Muscle of leg (tissue), 11 donors: Measurements from ENCODE around the gene NINL. TPM values are rescaled to one million over a fixed set of nuclear protein-coding genes. Genes with fewer than 3 reads are reported as not detected.

Experiments used
- DNase-seq: peaks from one replicate; pipeline ENCODE4 v3.0.0; 2013
- H3K27ac ChIP-seq: one replicate; pipeline ENCODE4 v1.5.1; 2013; ENCODE audit warnings: mild to moderate bottlenecking, low read length, control low read depth
- H3K27me3 ChIP-seq: one replicate; pipeline ENCODE4 v1.6.1; 2013; ENCODE audit warnings: low read length; ENCODE audit not compliant: control insufficient read depth, insufficient read depth
- H3K36me3 ChIP-seq: one replicate; pipeline ENCODE4 v1.6.1; 2013; ENCODE audit warnings: low read length; ENCODE audit not compliant: control insufficient read depth, insufficient read depth
- H3K4me1 ChIP-seq: one replicate; pipeline ENCODE4 v1.6.1; 2013; ENCODE audit warnings: low read length; ENCODE audit not compliant: control insufficient read depth, insufficient read depth
- H3K4me3 ChIP-seq: one replicate; pipeline ENCODE4 v1.5.1; 2013; ENCODE audit warnings: low read length, control low read depth
- H3K9me3 ChIP-seq: replicated peaks from 2 replicates; pipeline ENCODE4 v1.6.1; 2013; ENCODE audit warnings: low read depth, low read length; ENCODE audit not compliant: control insufficient read depth
- WGBS: methylation state at CpG from one replicate; pipeline ENCODE4 v1.1.5; 2013; ENCODE audit warnings: missing lambda C conversion rate; ENCODE audit not compliant: insufficient coverage; 5-methylcytosine and 5-hydroxymethylcytosine counted together
- polyA plus RNA-seq, 8 donors: library from polyadenylated mRNA; unstranded; fragments of 120-200 nt; gene quantifications; one replicate each; pipeline versions ENCODE4 v1.2.1 to v1.2.3, GENCODE V29; 2013; ENCODE audit warnings: inconsistent platforms in 1 of 8, low replicate concordance in 1 of 8; ENCODE audit not compliant: insufficient read length in 8 of 8, insufficient read depth in 1 of 8
- total RNA-seq: library from RNA; stranded (reverse); fragments of 120-200 nt; gene quantifications from one replicate; pipeline ENCODE4 v1.2.4, GENCODE V29; 2013

The NINL gene
- total and polyA plus RNA-seq, 9 donors, result 10.5 to 21.1 (median 15.1) TPM

DNA sequence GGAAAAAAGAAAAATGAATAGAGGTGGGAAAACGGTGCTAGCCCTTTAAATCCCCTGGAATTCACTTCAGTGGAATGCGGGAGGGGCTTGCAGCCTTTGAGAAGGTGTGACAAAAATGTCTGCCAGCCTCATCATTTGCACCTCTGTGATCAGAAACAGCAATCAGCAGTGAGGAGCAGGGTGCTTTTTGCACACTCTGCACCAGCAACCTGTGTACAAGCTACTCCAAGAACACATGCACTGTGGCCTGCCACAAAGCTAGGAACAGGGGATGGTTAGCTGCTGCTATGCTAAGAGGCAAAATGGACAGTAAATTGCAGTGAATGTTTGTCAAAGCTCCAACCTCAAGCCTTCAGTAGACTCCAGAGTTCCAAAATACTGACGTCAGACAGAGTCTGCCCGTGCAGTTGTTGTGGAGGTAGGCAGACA is 148.2 kb downstream of the NINL start:
- peak; percentile 24 for DNase-seq
- no peak overlapping the region for H3K4me3 ChIP-seq
- H3K9me3 ChIP-seq, result no peaks in the 10 kb centered on the region
- H3K4me1 ChIP-seq, result no peaks in the 10 kb centered on the region
- no peaks in the 10 kb centered on the region for H3K27me3 ChIP-seq
- H3K27ac ChIP-seq, result no peak overlapping the region
- WGBS, result 0% methylated on average over 1 of the region's 4 CpGs
- H3K36me3 ChIP-seq, result peaks cover 12% of the 10 kb centered on the region

DNA sequence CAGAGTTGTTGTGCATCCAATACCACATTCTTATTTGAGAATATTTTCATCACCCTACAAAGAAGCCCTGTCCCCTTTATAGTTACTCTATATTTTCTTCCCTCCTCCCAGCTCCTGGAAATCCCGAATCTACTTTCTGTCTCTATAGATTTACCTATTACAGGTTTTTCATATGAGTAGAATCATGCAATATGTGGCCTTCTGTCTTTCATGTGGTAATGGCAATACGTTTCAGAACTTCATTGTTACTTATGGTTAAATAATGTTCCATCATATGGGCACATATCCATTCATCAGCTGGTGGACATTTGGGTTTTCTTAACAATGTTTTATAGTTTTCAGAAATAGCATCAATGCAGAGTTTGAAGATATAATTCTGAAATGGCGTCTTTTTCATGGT is 160.8 kb downstream of the NINL start:
- Histone ChIP-seq H3K36me3 (peaks cover 2% of the 10 kb centered on the region), H3K9me3 (no peaks in the 10 kb centered on the region), H3K27me3 (no peaks in the 10 kb centered on the region), H3K4me1 (no peaks in the 10 kb centered on the region), H3K4me3 (no peak overlapping the region), H3K27ac (no peak overlapping the region)
- WGBS, result no CpG with 5 or more reads among the region's 3 CpGs
- DNase-seq, result no peak

DNA sequence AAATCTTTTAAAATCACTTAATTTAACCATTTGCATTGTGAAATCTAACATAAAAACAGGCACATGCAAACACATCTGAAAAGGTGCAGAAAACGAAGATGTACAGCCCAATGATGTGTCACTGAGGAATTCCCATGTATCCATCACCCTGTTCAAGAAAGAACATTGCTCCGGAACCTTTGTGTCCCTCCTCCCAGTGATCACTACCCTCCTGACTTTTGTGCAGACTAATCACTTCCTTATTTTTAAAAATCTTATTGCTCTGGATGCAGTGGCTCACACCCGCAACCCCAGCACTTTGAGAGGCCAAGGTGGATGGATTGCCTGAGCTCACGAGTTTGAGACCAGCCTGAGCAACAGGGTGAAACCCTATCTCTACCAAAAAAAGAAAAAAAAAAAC is 163.3 kb downstream of the NINL start:
- Histone ChIP-seq H3K36me3 (peaks cover 14% of the 10 kb centered on the region), H3K4me3 (no peak overlapping the region), H3K27ac (no peak overlapping the region), H3K4me1 (no peaks in the 10 kb centered on the region), H3K9me3 (no peaks in the 10 kb centered on the region), H3K27me3 (no peaks in the 10 kb centered on the region)
- WGBS, result 86% methylated on average over 1 of the region's 4 CpGs
- DNase-seq, result no peak

DNA sequence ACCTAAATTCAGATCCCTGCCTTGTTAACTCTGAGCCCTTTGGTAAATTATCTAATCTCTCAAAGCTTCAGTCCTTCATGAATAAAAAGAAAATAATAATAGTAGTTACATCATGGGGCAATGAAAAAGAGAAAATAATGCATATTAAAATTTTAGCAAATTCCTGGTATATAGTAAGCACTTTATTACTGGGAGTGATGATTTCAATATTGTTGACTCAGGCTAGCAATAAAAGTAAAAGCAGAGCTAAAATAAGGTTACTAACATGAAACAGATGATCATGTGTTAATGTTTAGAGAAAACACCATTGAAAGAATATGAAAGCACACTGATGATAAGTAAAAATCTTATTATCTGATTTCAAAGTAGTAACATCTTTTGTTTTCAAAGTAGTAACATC is 164.2 kb downstream of the NINL start:
- H3K9me3 ChIP-seq, result no peaks in the 10 kb centered on the region
- no peak for DNase-seq
- no peaks in the 10 kb centered on the region for H3K27me3 ChIP-seq
- peaks cover 14% of the 10 kb centered on the region for H3K36me3 ChIP-seq
- no peak overlapping the region for H3K4me3 ChIP-seq
- H3K27ac ChIP-seq, result no peak overlapping the region
- H3K4me1 ChIP-seq, result no peaks in the 10 kb centered on the region

DNA sequence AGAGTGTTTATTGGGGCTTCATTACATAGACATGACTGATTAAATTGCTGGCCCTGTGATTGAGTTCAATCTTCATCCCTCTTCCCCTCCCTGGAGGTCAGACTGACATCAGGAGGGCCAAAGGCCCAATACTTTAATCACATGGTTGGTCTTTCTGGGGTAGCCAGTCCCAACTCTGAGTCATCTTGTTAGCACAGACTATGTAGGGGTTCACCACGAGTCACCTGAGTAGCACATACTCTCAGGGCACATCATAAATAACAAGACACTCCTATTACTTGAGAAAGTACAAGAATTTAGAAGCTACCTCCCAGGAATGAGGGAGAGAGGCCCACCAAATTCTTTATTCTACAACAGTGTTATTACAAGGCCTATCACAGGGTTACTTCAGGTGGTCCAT is 166.6 kb downstream of the NINL start:
- Histone ChIP-seq H3K4me3 (no peak overlapping the region), H3K27me3 (no peaks in the 10 kb centered on the region), H3K4me1 (no peaks in the 10 kb centered on the region), H3K27ac (no peak overlapping the region), H3K36me3 (peaks cover 14% of the 10 kb centered on the region), H3K9me3 (no peaks in the 10 kb centered on the region)
- WGBS, result no CpG with 5 or more reads among the region's 1 CpG
- DNase-seq, result no peak

DNA sequence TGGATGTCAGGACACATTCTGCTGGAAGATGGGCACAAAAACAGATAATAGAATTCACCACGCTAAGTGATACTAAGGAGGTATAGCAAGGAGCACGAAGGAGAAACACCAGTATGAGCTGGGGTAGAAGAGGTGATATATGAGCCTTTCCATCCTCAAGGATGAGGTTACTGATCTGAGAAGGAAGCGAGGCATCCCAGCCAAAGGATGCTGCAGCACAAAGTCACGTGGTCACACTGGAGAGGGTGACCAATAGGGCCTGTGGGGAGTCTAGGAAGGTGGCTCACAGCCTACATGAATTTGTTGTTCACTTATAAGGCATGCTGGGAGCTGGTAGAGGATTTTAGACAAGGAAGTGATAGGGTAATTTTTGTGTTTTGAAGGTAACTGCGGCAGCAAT is 176.4 kb downstream of the NINL start:
- Histone ChIP-seq H3K4me3 (no peak overlapping the region), H3K27me3 (no peaks in the 10 kb centered on the region), H3K4me1 (peaks cover 8% of the 10 kb centered on the region), H3K36me3 (no peaks in the 10 kb centered on the region), H3K9me3 (peaks cover 2% of the 10 kb centered on the region), H3K27ac (no peak overlapping the region)
- 88% methylated on average over 5 of the region's 5 CpGs for WGBS
- no peak for DNase-seq

DNA sequence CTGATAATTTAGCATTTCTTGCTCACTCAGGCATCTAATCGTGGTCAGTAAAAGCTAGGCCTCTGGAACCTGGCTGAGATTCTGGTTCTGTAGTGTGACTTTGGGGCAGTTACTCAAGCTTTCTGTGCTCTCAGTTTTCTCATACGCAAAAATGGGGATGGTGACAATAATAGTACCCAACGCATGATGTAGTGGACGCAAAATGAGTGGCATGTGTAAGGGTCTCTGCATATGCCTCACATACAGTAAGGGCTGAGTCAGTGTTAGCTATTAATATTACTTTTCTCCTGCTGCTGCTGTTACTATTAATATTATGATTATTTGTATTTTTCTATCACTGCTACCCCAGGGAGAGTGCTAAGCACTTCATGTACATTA is 177.2 kb downstream of the NINL start:
- Histone ChIP-seq H3K4me1 (peaks cover 8% of the 10 kb centered on the region), H3K4me3 (peak overlapping the region; percentile 86), H3K9me3 (peaks cover 7% of the 10 kb centered on the region), H3K27me3 (no peaks in the 10 kb centered on the region), H3K36me3 (no peaks in the 10 kb centered on the region), H3K27ac (no peak overlapping the region)
- DNase-seq, result no peak
- 0% methylated on average over 1 of the region's 4 CpGs for WGBS

DNA sequence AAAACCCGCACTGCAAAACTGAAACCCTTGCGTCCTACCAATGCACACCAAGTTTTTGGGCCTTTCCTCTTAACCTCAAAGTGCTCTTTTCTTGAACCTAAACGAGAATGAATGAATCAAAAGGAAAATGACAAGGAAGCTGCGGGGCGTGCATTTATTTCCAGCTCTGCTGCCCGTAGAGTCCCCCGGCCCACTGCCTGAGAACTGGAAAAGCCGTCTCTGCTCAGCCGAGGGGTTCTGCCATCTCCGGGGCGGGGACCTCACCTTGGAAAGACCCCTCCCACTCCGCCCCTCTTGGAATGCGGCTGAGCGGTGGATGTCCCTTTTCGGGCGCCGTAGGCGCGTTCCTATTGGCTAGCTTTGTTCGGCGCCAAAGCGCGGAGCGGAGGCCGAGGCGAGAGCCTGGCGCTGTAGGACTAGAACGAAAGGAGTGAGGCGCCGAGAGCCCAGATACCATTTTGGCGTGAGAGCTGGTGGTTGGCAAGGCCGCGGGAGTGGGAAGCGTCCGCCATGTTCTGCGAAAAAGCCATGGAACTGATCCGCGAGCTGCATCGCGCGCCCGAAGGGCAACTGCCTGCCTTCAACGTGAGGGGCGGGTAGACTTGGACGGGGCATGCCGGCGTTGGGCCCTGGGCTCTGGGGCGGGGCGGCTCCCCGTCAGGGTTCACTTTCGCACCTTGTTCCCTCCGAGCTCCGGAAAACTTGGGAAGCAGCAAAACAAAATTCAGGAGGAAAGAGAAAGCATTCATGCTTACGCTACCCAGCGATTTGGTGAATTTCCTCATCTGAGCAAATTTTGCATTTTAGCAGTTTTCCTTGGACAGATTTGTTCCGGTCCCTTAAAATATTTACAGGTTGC is 177.8 kb downstream of the NINL start, which contains the start of gene GINS1:
GINS1 (plus strand) TSS at position 363 of the 859 bp plus-strand sequence; CDS start at position 511, 148 bp downstream.
- H3K4me1 ChIP-seq, result peaks cover 8% of the 10 kb centered on the region
- 1% methylated on average over 55 of the region's 56 CpGs for WGBS
- peak; percentile 92 for DNase-seq
- no peaks in the 10 kb centered on the region for H3K27me3 ChIP-seq
- H3K27ac ChIP-seq, result peak within 1 kb of the TSS; percentile 65
- peak within 1 kb of the TSS; percentile 86 for H3K4me3 ChIP-seq
- H3K9me3 ChIP-seq, result peaks cover 13% of the 10 kb centered on the region
- H3K36me3 ChIP-seq, result no peaks in the 10 kb centered on the region

Other genes starting within 250 kb of the NINL start
- 14.3 TPM for gene ABHD12, start 194.7 kb downstream of the NINL start, total RNA-seq
- gene ABHD12, start 194.7 kb downstream of the NINL start, polyA plus RNA-seq, result 10 to 100 TPM; 13.3 to 22.0 (median 16.9) TPM
- gene GINS1, start 177.9 kb downstream of the NINL start, total RNA-seq, result 5.2 TPM
- 10 to 100 TPM in 1 of 8 donors, 1 to 10 TPM in 7; 6.6 to 10.1 (median 7.9) TPM for gene GINS1, start 177.9 kb downstream of the NINL start, polyA plus RNA-seq
- 3.6 TPM for gene NANP, start 38.5 kb upstream of the NINL start, total RNA-seq
- gene NANP, start 38.5 kb upstream of the NINL start, polyA plus RNA-seq, result 1 to 10 TPM; 2.7 to 4.4 (median 3.7) TPM
- gene ZNF337, start 111.3 kb upstream of the NINL start, total RNA-seq, result 22.6 TPM
- 10 to 100 TPM; 14.6 to 28.0 (median 19.9) TPM for gene ZNF337, start 111.3 kb upstream of the NINL start, polyA plus RNA-seq